COLO829 (cell line): ENCODE results near the gene LANCL3.
"Not testable (repeated sequence)": the region's sequence is repeated elsewhere in the genome, so short reads cannot be mapped to it uniquely, and the experiment has no call there.

Experiments used
- DNase-seq: peaks from one replicate; pipeline ENCODE4 v3.0.0; 2012; ENCODE audit warnings: low spot score

Gene LANCL3

DNA sequence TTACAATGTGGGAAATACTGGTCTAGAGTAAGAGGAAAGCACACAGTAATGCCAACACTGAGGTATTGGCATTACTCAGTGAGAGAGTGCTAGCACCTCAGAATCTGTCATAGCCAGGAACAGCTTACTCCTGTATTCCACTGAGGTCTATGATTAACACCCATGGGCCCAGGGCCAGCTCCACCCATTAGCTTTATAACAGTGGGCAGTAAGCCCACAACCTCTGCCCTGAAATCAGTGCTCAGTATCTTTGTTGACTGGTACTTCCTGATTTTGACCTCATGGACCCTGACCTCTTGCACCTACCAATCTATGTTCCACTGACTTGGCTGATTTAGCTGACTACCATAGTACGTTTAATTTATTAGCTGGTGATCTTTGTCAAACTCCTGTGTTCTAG lies 56.1 kb downstream of the LANCL3 start:
- no peak for DNase-seq

DNA sequence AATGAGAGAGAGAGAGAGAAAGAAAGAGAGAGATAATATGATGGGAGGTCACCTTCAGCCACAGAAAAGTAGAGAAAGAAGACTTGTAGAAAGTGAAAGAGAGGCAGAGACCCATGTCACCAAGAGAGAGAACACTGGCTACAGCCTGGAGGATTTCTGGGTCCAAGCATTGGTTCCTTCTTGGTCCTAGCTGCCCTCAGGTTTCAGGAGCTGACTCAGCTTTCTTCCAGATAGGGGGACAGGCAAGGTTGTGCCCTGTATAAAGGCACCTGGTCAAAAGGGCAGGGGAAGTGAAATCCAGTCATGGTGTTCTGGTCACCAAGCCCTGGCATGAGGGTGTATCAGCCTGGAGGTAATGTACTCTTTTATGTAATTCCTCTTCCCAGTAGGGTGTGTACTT lies 66.6 kb downstream of the LANCL3 start:
- no peak for DNase-seq

DNA sequence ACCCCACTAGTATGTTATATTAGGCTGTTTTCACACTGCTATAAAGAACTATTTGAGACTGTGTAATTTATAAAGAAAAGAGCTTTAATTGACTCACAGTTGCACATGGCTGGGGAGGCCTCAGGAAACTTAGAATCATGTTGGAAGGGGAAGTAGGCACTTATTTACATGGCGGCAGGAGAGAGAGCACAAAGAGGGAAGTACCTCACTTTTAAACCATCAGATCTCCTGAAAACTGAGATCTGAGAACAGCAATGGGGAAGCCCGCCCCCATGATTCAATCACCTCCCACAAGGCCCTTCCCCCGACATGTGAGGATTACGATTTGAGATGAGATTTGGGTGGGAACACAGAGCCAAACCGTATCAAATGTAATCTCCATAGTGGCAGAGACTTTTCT lies 68.7 kb downstream of the LANCL3 start:
- DNase-seq, result no peak

DNA sequence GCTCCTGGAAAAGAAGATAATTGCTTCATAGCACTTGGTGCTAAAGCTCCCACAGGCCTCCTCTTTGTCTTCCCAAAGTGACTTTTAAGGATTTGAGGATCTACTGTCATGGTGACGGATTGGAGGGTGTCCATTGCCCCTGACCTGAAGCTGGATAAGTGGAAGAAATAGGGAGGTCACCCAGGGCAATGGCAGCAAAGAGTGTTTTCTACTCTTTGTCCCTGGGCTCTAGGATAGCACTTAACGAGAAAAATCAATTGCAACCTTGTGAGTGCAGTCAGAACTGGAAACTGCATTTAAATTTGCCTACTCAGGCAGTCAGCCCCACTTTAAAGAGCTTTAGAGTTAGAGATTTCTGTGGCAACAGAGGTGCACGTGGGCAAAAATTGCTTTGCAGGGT lies 70.4 kb downstream of the LANCL3 start:
- no peak for DNase-seq

DNA sequence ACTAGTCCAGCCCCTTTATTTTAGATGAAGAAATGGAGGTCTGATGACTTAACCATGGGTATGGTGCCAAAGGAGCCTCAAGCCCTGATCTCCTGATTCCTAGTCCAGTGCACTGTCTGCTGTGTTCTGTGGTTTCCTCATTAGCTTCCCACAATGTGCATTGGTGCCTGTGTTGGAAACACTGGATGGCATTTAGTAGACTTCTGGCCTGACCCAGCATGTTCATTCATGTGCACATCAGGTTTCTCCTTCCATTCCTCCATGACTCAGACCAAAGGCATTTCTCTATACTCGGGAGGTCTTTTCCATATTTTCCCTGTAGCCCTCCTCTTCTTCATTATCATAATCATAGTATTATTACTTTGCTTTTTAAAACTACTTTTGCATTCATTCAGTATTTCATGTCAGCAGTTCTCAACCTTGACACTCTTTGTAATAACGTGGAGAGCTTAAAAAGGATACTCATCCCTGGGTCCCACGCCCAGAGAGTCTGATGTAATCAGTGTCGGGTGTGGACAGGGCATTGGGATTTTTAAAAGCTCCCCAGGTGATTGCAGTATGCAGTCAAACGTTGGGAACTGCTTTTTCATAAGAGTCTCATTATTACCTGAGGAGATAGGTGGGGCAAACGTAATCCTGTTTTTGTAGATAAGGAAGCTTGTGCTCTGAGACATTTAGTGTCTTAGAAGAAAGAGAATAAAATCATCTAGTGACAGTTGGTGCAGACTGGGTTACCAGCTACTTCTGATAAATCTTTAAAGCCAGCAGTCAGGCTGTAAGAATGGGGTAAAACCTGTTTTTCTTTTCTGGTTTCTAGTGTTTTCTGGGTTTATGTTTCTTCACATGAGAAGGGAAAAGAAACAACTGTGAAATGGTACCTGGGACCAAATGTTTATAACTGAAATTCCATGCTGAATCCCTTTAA lies 73.2 kb downstream of the LANCL3 start:
- peak; percentile 9 for DNase-seq

DNA sequence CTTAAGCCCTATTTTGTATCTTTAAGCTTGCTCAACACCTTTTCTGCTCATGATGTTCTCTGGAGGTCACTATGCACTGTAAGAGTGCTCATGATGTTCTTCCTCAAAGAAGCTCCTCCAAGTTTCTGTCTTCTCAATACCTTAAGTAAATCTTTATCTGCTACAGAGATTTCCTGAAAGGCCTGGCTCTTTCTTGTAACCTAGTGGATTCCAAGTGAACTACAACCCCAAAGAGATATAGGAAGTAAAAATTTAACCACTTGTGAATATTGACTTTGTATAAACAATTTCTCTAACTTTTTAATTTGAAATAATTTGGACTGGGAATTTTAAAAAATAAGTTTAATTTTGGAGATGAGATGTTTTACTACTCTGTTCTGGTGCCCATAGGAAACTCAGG lies 74.8 kb downstream of the LANCL3 start:
- no peak for DNase-seq

DNA sequence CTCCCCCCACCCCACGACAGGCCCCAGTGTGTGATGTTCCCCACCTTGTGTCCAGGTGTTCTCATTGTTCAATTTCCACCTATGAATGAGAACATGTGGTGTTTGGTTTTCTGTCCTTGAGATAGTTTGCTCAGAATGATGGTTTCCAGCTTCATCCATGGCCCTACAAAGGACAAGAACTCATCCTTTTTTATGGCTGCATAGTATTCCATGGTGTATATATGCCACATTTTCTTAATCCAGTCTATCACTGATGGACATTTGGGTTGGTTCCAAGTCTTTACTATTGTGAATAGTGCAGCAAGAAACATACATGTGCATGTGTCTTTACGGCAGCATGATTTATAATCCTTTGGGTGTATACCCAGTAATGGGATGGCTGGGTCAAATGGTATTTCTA lies 79.4 kb downstream of the LANCL3 start:
- not testable (repeated sequence) for DNase-seq

DNA sequence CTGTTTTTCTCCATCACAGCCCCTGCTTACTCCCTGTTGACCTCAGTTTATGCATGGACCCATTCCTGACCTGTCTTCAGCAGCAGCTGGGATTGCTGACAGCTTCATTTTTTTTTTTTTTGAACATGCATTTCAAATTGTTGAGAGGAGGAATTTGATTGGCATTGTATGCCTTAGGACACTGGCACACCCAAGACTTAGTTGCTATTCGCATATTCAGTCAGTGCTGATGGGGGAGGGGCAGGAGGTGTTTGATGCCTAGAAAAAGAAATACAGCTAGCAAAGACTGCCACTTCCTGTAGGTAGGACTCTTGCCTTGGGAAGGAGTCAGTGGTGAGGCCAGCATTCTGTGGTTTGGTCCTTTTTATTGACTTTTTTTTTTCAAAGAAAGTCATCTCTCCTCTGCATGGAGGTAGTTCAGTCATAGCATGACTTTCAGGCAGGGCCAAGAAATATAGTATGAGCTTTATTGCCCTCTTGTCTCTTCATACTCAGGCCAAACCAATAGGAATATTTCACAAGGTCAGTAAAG lies 80.5 kb downstream of the LANCL3 start:
- no peak for DNase-seq

DNA sequence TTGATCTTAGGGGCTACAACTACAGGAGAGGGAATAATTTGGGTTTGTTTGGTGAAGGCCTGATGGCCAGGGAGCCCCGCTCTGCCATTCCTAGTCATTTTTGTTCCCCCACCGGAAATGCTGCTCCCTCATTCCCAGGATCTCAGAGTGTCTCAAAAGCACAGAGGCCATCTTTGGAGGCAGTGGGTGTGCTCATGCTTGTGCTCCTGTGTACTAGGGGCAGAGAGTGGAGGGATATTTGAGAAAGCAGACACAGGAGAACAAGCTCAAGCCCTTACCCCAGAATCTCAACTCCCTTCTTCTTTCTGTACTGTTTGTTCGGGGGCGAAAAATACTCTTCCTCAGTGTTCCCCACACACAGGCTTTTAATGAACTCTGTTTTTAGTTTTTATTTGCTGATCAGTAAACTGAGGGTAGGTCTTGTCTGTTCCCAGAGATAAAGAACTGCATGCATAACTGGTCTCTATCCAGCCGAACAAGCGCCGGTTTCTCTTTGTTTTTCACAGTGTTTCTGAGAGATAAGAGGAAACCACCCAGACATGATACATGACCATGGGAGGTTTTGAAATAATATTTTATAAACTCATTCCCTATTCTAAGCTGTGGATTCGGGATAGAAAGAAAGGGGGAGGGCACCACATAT lies 81.2 kb downstream of the LANCL3 start:
- DNase-seq, result no peak

DNA sequence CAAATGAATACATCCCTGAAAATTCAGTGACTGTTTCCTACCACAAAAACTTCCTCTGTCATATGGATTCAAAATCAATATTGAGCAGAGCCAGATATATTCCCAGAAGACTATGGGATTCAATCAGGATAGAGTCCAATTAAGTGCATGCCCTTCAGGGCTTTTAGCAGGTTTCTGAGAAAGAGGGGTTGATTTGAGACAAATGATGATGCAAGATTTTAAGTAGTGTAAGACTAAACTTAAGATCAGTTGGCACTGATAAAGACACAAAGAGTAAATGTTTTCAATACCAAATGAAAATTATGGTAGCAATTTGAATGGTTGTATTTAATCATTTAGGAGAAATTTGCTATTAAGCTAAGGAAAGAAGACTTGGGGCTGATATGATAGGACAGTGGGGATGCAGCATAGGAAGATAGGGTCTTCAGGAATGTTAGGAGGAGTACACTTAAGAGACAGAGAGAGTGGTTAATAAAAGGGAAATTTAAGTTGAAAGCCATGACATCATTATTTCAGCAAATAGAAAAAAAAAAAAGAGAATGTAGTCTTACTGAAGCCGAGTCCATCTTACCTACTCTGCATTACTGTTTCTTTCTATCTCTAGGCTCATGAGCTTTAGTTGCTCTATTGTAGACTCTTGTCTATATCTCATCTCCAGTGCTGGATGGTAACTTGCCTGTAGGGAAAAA lies 82.1 kb downstream of the LANCL3 start:
- no peak for DNase-seq

DNA sequence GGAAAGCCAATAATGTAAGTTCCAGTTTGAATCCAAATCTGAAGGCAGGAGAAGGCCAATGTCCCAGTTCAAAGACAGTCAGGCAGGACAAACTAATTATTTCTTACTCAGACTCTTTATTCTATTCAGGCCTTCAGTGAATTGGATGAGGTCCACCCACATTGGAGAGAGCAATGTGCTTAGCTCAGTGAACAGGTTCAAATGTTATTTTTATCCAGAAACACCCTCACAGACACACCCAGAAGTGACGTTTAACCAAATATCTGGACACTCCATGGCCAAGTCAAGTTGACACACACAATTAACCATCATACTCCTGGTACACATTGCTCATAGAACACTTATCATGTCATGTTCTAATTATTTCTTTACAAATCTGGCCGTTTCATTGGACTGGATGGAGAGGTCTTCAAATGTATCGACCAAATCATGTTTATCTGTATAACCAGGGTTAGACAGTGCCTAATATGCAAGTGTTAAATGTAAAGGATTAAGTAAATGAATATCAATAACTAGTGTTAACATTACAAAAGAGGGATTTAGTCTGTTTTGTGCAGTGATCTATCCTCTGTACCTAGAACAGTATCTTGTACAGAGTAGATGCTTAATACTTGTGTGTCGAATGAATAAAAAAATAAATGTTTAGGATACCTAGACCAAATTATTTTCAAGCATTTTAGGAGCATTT lies 87.0 kb downstream of the LANCL3 start:
- DNase-seq, result no peak

DNA sequence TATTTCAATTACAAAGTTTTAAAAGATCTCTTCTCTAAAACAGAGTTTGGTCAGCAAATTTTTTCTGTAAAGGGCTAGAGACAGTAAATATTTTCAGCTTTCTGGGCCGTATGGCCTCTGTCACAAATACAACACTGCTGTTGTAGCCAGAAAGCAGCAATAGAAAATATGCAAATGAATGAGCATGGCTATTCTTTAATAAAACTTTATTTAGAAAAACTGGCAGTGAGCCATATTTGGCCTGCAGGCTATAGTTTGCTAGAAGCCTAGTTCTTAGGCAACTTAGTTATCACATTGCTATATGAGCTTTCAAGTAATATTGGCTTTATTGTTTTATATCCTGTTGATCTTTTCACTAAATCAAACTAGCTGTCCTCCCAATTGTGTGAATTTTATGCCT lies 87.6 kb downstream of the LANCL3 start:
- no peak for DNase-seq

DNA sequence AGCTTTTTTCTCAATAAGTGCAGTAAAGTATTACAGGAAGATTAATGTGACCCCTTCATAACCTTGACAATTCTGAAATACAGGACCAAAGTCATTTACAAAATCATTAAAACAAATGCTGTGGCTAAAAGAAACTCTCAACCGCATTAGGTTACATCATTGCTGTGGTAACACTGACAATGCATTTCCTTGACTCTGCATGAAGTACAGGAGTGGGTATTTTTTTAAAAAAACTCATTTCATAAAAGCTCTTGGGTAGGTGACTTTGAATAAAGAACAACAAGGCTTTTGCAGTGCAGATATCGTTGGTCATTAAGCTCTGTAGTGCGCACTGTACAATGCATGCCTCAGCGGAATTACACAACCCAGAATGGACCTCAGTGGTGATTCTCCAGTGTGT lies 90.7 kb downstream of the LANCL3 start:
- no peak for DNase-seq

DNA sequence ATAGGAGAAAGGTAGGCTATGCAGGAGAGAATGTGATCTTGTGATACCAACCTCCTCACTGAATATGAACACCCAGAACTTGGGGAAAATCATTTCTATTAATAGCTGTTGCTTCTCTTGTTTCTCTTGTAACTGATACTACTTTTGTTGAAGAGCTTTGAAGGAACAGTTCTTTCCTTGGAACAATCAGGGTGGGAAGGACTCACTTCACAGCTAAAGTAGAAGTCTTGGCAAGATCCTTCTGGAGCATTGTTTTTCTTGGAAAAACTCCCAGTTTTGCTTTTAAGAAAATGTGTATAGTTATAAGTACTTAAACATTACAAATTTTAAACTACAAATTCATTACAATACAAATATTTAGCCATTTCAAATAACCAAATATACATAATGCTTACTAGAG lies 95.1 kb downstream of the LANCL3 start:
- no peak for DNase-seq

DNA sequence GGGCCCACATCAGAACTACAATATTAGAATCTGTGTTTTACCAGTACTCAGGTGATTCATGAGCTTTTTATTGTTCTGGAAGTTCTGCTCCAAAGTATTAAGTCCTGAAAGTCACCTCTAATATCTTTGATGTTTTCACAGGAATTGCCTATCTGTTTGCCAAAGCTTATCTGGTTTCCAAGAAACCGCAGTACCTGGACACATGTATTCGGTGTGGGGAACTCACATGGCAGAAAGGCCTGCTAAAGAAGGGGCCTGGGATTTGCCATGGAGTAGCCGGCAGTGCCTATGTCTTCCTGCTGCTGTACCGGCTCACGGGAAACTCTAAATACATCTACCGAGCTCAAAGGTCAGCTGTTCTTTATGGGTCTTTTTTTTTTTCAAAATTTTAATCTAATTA lies 95.7 kb downstream of the LANCL3 start:
- no peak for DNase-seq

DNA sequence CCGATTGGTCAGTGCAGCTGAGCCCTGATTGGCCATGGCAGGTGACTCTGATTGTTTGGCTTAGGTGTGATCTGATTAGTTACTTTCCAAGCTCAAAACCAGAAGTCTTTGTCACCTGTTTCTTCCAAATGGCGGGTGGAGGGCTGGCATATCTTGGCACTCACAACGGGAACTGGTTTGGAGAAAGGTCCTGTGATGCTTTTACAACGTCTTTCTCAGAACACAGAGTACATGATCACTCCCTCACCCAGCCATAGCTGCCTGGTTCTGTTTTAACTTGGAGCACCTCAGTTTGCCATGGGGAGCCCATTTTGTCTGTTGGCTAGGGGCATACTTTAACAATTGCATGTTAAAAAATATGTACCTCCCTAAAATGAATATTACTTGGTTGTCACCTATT lies 101.1 kb downstream of the LANCL3 start:
- no peak for DNase-seq

DNA sequence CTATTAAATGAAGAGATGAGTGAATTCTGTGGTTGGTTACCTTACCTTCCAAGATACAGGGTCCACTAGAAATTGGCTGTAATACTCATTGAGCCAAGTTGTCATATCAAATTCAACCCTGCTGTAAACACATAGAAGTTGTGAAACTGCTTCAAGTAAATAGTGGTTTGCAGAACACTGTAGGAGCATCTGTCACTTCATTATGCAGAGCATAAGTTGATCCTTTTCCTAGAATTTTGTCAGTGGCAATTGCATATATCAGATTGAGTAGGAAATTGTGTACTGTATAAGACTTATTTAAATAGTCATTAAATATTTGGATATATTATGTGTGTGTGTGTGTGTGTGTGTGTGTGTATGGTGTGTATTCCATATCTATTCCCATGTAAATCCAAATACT lies 105.3 kb downstream of the LANCL3 start:
- DNase-seq, result no peak

DNA sequence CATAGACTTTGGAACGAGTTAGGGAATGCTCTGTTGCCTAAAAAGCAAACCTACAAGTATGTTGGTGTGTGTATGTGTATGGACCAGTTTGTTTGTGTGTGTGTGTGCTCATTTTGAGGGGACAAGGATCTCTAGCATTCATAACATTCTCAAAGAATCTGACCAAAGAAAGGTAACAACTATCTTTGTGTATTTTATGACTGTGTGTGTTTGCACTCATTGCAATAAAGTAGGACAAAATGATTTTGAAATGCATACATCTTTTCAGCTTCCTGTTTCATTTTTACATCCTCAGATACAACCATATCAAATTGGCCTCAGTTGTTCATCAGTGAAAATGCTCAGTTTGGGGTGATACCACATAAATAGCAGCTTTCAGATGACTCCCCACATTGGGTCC lies 105.8 kb downstream of the LANCL3 start:
- DNase-seq, result no peak

DNA sequence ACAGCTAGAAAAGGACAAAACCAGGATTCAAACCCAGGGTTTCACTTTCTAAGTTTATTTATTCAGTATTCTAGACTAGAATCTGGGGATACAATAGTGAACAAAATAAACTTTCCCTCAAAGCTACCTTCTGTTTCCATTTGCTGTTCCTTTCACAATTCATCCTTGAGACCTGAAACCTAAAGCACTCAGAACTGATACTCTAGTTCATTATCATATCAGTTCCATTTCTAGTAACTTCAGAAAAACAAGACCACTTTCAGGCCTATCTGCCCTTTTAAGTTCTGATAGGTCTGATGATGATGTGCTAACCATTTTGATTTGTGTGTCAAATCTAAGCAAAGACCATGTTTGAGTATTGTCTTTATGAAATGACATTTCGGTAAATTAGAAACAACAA lies 106.3 kb downstream of the LANCL3 start:
- DNase-seq, result no peak

DNA sequence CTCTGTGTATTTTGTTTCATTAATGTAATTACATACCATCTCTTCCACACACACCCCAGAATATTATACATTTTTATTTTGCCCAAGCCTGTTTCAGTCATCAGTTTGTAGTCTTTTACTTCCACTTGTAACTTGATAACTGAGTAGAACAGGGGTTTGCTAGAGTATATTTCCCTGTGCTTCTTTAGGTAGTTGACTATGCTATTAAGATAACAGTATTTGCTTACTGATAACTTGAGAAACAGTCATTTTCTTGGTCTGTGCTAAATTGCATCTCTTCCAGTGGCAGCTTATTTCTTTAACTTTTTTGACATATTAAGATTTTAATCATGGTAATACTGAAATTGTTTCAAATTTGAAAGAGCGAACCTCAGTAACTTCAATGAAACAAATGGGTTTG lies 107.1 kb downstream of the LANCL3 start:
- no peak for DNase-seq

DNA sequence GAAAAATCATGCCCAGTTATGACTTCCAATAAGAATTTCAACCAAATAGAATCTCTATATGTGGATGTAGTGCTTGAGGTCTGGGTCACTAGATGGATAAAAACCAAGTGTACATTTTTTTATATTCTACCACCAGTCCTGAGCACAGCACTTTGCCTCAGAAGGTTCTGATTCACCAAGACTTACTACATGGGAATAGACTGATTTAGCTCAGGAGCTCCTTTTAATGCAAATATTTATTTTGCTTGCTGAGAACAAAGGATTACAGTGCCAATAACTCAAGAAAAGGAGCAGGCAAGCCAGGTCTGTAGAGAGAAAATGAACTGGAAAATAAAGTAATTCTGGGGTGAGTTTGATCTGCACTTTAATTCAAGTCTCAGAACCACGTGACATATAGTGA lies 107.8 kb downstream of the LANCL3 start:
- DNase-seq, result no peak

DNA sequence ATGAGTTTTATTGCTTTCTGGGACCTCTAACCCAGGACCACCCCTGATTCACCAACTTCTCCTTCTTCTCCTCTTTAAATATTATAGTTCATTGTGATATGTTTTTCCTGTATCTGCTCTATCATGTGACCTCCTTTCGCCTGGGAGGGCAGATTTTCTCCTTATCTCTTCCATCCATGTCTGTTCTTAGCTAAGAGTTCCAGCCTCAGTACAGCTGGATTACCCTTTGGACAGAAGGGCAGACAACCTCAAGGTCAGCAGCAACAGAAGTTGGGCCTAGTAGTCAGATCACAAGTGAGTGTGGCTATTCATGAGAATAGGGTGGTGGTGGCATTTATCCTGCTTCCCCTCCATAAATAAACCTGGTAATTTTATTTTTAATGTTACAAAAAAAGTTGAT lies 108.4 kb downstream of the LANCL3 start:
- DNase-seq, result no peak
